Loucy (cell line): ENCODE results near the gene ACVR1B.

Experiments used
- H2AFZ ChIP-seq: fragments of 200-600 bp; sonication (generic); 2 replicates; pipeline ENCODE4 v1.6.0; 2016; ENCODE audit warnings: antibody characterized with exemption, mild to moderate bottlenecking, low read length, moderate library complexity
- H3F3A ChIP-seq: fragments of 200-600 bp; 2 replicates; pipeline ENCODE4 v1.6.0; 2016; ENCODE audit warnings: antibody characterized with exemption, low read depth, mild to moderate bottlenecking
- H3K27me3 ChIP-seq: fragments of 200-600 bp; sonication (generic); 2 replicates; pipeline ENCODE4 v1.6.1; 2014; ENCODE audit warnings: low read length, mild to moderate bottlenecking; ENCODE audit not compliant: insufficient read depth, poor library complexity, severe bottlenecking
- H3K36me3 ChIP-seq: fragments of 200-600 bp; sonication (generic); 2 replicates; pipeline ENCODE4 v1.6.1; 2016; ENCODE audit warnings: low read length; ENCODE audit not compliant: insufficient read depth
- H3K4me1 ChIP-seq: fragments of 200-600 bp; sonication (generic); 2 replicates; pipeline ENCODE4 v1.5.1; 2014; ENCODE audit warnings: low read length, mild to moderate bottlenecking; ENCODE audit not compliant: insufficient read depth, poor library complexity, severe bottlenecking
- H3K4me2 ChIP-seq: fragments of 200-600 bp; sonication (generic); 2 replicates; pipeline ENCODE4 v1.6.0; 2014; ENCODE audit warnings: antibody characterized with exemption, low read length, low read depth, mild to moderate bottlenecking; ENCODE audit not compliant: poor library complexity, severe bottlenecking
- H3K4me3 ChIP-seq: fragments of 200-600 bp; sonication (generic); 2 replicates; pipeline ENCODE4 v1.5.1; 2014; ENCODE audit warnings: low read length, mild to moderate bottlenecking, mixed read lengths; ENCODE audit not compliant: poor library complexity, severe bottlenecking
- H3K79me2 ChIP-seq: fragments of 200-600 bp; sonication (generic); 2 replicates; pipeline ENCODE4 v1.6.1; 2014; ENCODE audit warnings: low read length; ENCODE audit not compliant: insufficient read depth
- H3K9ac ChIP-seq: fragments of 200-600 bp; sonication (generic); 2 replicates; pipeline ENCODE4 v1.6.0; 2014; ENCODE audit warnings: mild to moderate bottlenecking, low read depth, low read length, moderate library complexity; ENCODE audit not compliant: poor library complexity, severe bottlenecking
- H3K9me2 ChIP-seq: fragments of 200-600 bp; sonication (generic); replicated peaks from 2 replicates; pipeline ENCODE4 v1.6.1; 2016; ENCODE audit warnings: low read depth, low read length, mixed read lengths
- H3K9me3 ChIP-seq: fragments of 200-600 bp; sonication (generic); 2 replicates; pipeline ENCODE4 v1.6.1; 2014; ENCODE audit warnings: mild to moderate bottlenecking, antibody characterized with exemption, low read length, low read depth; ENCODE audit not compliant: insufficient read depth
- H4K20me1 ChIP-seq: fragments of 200-600 bp; sonication (generic); 2 replicates; pipeline ENCODE4 v1.6.0; 2014; ENCODE audit warnings: antibody characterized with exemption, low read length, mild to moderate bottlenecking; ENCODE audit not compliant: insufficient read depth, poor library complexity, severe bottlenecking
- EZH2phosphoT487 ChIP-seq: fragments of 200-600 bp; IDR thresholded peaks from 2 replicates; pipeline ENCODE4 v1.6.1; 2018; ENCODE audit warnings: antibody characterized with exemption, mild to moderate bottlenecking, moderate library complexity, borderline replicate concordance
- TF ChIP-seq, protein P1 (sequence below): fragments of 200-600 bp; sonication (generic); conservative IDR thresholded peaks from 2 replicates; pipeline ENCODE4 v1.5.1; 2014; ENCODE audit warnings: mild to moderate bottlenecking, antibody characterized with exemption, low read length

Gene ACVR1B

DNA sequence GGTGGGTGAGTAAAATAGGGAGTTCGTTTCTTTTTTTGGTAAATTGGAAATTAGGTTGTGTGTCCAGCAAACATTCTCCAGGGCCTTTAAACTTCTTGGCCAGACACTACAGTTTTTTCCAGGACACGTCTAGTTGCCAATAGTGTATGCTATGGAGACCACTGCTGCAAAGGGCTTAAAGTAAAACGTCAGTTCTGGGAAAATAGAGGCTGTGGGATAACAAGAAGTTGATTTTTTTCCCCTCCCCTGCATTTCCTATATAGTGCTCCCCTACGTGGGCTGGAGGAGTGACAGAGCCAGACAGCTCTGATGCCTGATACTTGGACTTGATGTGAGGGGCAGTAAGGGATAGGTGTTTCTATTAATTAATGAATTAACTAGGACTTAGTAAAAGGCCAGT lies 2.4 kb downstream of the ACVR1B start:
- H3K9me2 ChIP-seq: no peaks in the 10 kb centered on the region
- no peak overlapping the region for H2AFZ ChIP-seq
- peak overlapping the region; percentile 80 for H3K4me2 ChIP-seq
- H3K4me1 ChIP-seq: peaks cover 65% of the 10 kb centered on the region
- peaks cover 76% of the 10 kb centered on the region for H3K79me2 ChIP-seq
- peak overlapping the region; percentile 99 for H3K4me3 ChIP-seq
- peaks cover 5% of the 10 kb centered on the region for H3K27me3 ChIP-seq
- no peaks in the 10 kb centered on the region for H3F3A ChIP-seq
- peaks cover 13% of the 10 kb centered on the region for H4K20me1 ChIP-seq
- no peaks in the 10 kb centered on the region for H3K36me3 ChIP-seq
- H3K9me3 ChIP-seq: no peaks in the 10 kb centered on the region
- H3K9ac ChIP-seq: peak overlapping the region; percentile 98
- TF ChIP-seq EZH2phosphoT487: no peak
- TF ChIP-seq, protein P1, sequence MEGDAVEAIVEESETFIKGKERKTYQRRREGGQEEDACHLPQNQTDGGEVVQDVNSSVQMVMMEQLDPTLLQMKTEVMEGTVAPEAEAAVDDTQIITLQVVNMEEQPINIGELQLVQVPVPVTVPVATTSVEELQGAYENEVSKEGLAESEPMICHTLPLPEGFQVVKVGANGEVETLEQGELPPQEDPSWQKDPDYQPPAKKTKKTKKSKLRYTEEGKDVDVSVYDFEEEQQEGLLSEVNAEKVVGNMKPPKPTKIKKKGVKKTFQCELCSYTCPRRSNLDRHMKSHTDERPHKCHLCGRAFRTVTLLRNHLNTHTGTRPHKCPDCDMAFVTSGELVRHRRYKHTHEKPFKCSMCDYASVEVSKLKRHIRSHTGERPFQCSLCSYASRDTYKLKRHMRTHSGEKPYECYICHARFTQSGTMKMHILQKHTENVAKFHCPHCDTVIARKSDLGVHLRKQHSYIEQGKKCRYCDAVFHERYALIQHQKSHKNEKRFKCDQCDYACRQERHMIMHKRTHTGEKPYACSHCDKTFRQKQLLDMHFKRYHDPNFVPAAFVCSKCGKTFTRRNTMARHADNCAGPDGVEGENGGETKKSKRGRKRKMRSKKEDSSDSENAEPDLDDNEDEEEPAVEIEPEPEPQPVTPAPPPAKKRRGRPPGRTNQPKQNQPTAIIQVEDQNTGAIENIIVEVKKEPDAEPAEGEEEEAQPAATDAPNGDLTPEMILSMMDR: no peak; the same call in 1 of the 2 replicates

DNA sequence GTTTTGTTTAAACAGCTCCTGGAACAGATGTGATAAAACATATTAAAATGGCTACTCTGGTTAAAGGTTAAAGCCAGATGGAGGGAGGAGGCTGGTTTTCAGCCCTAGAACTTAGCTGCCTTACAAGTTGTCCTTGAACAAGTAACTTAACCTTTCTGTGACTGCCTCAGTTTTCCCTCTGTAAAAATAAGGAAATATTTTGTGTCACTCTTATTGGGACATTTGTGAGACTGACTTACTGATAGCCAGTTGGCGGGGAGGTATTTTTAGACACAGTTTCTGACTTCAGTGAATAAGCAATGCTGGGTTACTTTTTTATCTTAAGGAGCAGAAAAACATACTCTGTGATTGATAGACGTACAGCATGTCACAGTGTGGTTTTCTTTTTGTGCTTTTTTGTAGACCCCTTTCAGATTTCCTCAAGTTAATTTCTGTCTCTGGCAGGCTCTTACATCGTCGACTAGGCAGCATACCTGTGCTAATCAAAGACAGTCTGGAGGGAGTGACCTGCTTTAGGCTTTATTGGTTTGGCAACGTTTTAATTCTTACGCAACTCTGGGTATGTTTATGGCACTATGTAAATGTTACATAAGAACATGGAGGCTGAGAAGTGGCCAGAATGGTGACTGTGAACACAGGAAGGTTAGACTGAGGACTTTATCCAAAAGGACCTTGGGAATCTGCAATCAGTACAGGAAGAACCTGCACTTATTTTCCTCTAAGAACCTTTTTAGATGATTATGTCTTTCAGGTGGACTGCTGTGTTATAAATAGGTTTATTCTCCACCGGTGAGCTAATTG lies 3.3 kb downstream of the ACVR1B start:
- Histone ChIP-seq H3F3A (no peaks in the 10 kb centered on the region), H3K4me2 (peak overlapping the region; percentile 80), H3K9me2 (no peaks in the 10 kb centered on the region), H3K36me3 (no peaks in the 10 kb centered on the region), H3K4me3 (peak overlapping the region; percentile 99), H3K79me2 (peaks cover 85% of the 10 kb centered on the region), H3K9ac (peak overlapping the region; percentile 98), H4K20me1 (peaks cover 19% of the 10 kb centered on the region), H3K9me3 (no peaks in the 10 kb centered on the region), H3K27me3 (peaks cover 5% of the 10 kb centered on the region), H2AFZ (no peak overlapping the region), H3K4me1 (peaks cover 65% of the 10 kb centered on the region)
- no peak for TF ChIP-seq EZH2phosphoT487
- TF ChIP-seq, protein P1: no peak

DNA sequence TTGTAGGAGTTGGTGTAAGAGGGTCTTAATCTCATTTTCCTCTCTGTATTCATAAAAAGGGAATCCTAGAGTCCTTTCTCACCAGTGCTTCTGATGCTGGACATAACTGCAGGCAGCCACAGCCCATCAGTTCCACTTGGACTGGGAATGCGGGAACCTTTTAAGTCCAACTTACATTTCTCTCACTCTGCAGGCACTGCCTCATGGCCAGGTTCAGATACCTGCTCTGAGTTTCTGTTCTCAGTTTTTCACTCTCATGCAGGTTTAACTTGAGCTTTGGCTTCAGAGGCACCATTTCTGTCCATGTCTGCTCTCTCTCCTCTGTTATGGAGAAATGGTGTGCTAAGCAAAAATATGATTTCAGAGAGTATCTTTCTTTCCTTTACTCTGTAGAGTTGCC lies 4.2 kb downstream of the ACVR1B start:
- Histone ChIP-seq H3K36me3 (0 out of 2 replicates have a peak, but pooled peaks cover 4% of the 10 kb centered on the region), H3K79me2 (peaks cover 94% of the 10 kb centered on the region), H3K4me3 (peak overlapping the region; percentile 99), H3K27me3 (peaks cover 5% of the 10 kb centered on the region), H3K4me2 (peak overlapping the region; percentile 80), H3K9me3 (no peaks in the 10 kb centered on the region), H3K9me2 (no peaks in the 10 kb centered on the region), H3K4me1 (peaks cover 57% of the 10 kb centered on the region), H2AFZ (no peak overlapping the region), H4K20me1 (peaks cover 19% of the 10 kb centered on the region), H3K9ac (peak overlapping the region; percentile 98), H3F3A (no peaks in the 10 kb centered on the region)
- TF ChIP-seq, protein P1: no peak
- TF ChIP-seq EZH2phosphoT487: no peak
